ENCODE data around the gene MICU1. TPM values are rescaled to one million over a fixed set of nuclear protein-coding genes. Genes with fewer than 3 reads are reported as not detected.

The MICU1 gene
- total RNA-seq, 1 experiment from 2014 or later: 39.4 TPM

DNA sequence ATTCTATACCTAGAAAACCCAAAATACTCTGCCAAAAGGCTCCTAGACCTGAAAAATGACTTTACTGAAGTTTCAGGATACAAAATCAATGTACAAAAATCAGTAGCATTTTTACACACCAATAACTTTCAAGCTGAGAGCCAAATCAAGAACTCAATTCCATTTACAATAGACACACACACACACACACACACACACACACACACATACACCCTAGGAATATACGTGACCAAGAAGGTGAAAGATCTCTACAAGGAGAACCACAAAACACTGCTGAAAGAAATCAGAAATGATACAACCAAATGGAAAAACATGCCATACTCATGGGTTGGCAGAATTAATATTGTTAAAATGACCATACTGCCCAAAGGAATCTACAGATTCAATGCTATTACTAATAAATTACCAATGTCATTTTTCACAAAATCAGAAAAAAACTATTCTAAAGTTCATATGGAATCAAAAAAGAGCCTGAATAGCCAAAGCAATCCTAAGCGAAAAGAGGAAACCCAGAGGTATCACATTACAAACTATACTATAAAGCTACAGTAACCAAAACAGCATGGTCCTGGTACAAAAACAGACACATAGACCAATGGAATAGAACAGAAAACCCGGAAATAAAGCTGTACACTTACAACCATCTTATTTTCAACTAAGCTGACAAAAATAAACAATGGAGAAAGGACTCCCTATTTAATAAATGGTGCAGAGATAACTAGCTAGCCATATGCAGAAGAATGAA lies 122.0 kb downstream of the MICU1 start:
- Histone ChIP-seq H3K9me2 (ENCODE audit: insufficient read depth) (no peaks in the 10 kb centered on the region), H3K4me3 (replicated peaks in 1 of 2; ENCODE audit: low read depth in 1 of 2, low read length in 2 of 2) (no peak overlapping the region), H3K27ac (ENCODE audit: low read depth, low read length) (no peak overlapping the region), H3K36me3 (ENCODE audit: control insufficient read depth in 1 of 2, insufficient read depth in 2 of 2, low read length in 2 of 2) (no peaks in the 10 kb centered on the region), H3K4me1 (ENCODE audit: control insufficient read depth in 1 of 2, insufficient read depth in 2 of 2, low read length in 2 of 2) (no peaks in the 10 kb centered on the region), H3K27me3 (ENCODE audit: insufficient read depth, low read length) (no peaks in the 10 kb centered on the region), H3K79me2 (ENCODE audit: insufficient read depth, low read length) (no peaks in the 10 kb centered on the region), H4K20me1 (ENCODE audit: insufficient read depth) (no peaks in the 10 kb centered on the region), H3K9me3 (ENCODE audit: control insufficient read depth in 1 of 2, insufficient read depth in 1 of 2, low read depth in 1 of 2, low read length in 2 of 2) (peaks cover 4 to 8% of the 10 kb centered on the region in 2 experiments; a peak in 2 of 4 replicates), H3K4me2 (ENCODE audit: low read length) (no peak overlapping the region), H3K9ac (ENCODE audit: low read length) (no peak overlapping the region), H2AFZ (ENCODE audit: low read depth, low read length, poor library complexity, severe bottlenecking) (no peak overlapping the region)
- BruUV-seq (replicated peaks): no TSS peak
- POLR2A ChIA-PET: no interaction called here
- no peak for ATAC-seq
- CTCF ChIA-PET: no interaction called here
- intact Hi-C loops (cut with micrococcal nuclease): no loop called here
- RAD21 ChIA-PET (ENCODE audit: low non-redundant PET in 1 of 2, low total read pairs in 2 of 2, uncharacterized antibody in 2 of 2, unreplicated experiment in 2 of 2): no interaction called here
- TF ChIP-seq CBX3 (IDR thresholded peaks at IDR 0.05; ENCODE audit: low read depth) (0 out of 2 replicates have a peak, but pooled peaks have one; percentile 24), ZFX (IDR thresholded peaks at IDR 0.05) (no peak)
- no peak for DNase-seq (ENCODE audit: low read depth, low spot score)

DNA sequence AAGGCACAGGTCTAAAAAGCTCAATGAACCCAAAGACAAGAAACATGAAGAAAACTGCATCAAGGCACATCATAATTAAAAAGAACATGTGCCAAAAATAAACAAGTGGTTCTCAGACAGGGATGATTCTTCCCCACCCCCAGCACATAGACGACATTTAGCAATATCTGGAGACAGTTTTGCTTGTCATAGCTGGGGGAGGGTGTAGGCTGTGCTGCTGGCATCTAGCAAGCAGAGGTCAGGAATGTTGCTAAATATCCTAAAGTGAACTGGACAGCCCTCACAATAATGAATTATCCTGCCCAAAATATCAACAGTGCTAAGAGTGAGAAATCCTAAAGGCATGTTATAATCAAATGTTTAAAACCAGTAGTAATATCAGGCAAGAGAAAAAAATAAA lies 122.6 kb downstream of the MICU1 start:
- CTCF ChIA-PET: no interaction called here
- TF ChIP-seq ELF1 (IDR thresholded peaks at IDR 0.05; ENCODE audit: borderline replicate concordance, low read depth) (no peak), EGR1 (IDR thresholded peaks at IDR 0.05; ENCODE audit: low read depth) (no peak), POLR2A (IDR thresholded peaks at IDR 0.05; ENCODE audit: borderline replicate concordance, extremely low read depth, insufficient read depth, insufficient read length) (no peak), RAD21 (IDR thresholded peaks at IDR 0.05; ENCODE audit: low read depth) (no peak), SRF (IDR thresholded peaks at IDR 0.05; ENCODE audit: low read depth) (no peak), YY1 (IDR thresholded peaks at IDR 0.05; ENCODE audit: extremely low read depth, insufficient replicate concordance, low read depth, low read length) (no peak), ZNF274 (IDR thresholded peaks at IDR 0.05; ENCODE audit: low read depth, low read length) (no peak), JUND (IDR thresholded peaks at IDR 0.05) (no peak), EZH2 (IDR thresholded peaks at IDR 0.05) (no peak), TCF7L2 (IDR thresholded peaks at IDR 0.05; ENCODE audit: borderline replicate concordance, extremely low read depth, insufficient read depth, insufficient read length) (no peak), EZH2phosphoT487 (IDR thresholded peaks at IDR 0.05; ENCODE audit: borderline replicate concordance) (no peak), POLR2AphosphoS5 (IDR thresholded peaks at IDR 0.05; ENCODE audit: low read depth, low read length) (no peak), FOSL1 (IDR thresholded peaks at IDR 0.05; ENCODE audit: low read depth) (no peak)
- TF ChIP-seq, protein P1, sequence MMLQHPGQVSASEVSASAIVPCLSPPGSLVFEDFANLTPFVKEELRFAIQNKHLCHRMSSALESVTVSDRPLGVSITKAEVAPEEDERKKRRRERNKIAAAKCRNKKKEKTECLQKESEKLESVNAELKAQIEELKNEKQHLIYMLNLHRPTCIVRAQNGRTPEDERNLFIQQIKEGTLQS (IDR thresholded peaks at IDR 0.05): no peak
- TF ChIP-seq, protein P2, sequence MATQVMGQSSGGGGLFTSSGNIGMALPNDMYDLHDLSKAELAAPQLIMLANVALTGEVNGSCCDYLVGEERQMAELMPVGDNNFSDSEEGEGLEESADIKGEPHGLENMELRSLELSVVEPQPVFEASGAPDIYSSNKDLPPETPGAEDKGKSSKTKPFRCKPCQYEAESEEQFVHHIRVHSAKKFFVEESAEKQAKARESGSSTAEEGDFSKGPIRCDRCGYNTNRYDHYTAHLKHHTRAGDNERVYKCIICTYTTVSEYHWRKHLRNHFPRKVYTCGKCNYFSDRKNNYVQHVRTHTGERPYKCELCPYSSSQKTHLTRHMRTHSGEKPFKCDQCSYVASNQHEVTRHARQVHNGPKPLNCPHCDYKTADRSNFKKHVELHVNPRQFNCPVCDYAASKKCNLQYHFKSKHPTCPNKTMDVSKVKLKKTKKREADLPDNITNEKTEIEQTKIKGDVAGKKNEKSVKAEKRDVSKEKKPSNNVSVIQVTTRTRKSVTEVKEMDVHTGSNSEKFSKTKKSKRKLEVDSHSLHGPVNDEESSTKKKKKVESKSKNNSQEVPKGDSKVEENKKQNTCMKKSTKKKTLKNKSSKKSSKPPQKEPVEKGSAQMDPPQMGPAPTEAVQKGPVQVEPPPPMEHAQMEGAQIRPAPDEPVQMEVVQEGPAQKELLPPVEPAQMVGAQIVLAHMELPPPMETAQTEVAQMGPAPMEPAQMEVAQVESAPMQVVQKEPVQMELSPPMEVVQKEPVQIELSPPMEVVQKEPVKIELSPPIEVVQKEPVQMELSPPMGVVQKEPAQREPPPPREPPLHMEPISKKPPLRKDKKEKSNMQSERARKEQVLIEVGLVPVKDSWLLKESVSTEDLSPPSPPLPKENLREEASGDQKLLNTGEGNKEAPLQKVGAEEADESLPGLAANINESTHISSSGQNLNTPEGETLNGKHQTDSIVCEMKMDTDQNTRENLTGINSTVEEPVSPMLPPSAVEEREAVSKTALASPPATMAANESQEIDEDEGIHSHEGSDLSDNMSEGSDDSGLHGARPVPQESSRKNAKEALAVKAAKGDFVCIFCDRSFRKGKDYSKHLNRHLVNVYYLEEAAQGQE (IDR thresholded peaks at IDR 0.05; ENCODE audit: low read depth): no peak
- TF ChIP-seq, protein P3, sequence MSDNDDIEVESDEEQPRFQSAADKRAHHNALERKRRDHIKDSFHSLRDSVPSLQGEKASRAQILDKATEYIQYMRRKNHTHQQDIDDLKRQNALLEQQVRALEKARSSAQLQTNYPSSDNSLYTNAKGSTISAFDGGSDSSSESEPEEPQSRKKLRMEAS (IDR thresholded peaks at IDR 0.05): no peak

More for the DNA sequence above, 122.6 kb downstream of the MICU1 start:
- no peaks in the 10 kb centered on the region for H3K27me3 ChIP-seq (ENCODE audit: insufficient read depth, low read length)
- no peak overlapping the region for H3K4me2 ChIP-seq (ENCODE audit: low read length)
- no peaks in the 10 kb centered on the region for H3K36me3 ChIP-seq (ENCODE audit: control insufficient read depth in 1 of 2, insufficient read depth in 2 of 2, low read length in 2 of 2)
- H3K27ac ChIP-seq (ENCODE audit: low read depth, low read length): no peak overlapping the region
- H4K20me1 ChIP-seq (ENCODE audit: insufficient read depth): no peaks in the 10 kb centered on the region
- DNase-seq (ENCODE audit: low read depth, low spot score) (no peak), ATAC-seq (no peak)
- BruUV-seq (replicated peaks): no TSS peak
- intact Hi-C loops (cut with micrococcal nuclease): no loop called here
- H3K4me3 ChIP-seq (replicated peaks in 1 of 2; ENCODE audit: low read depth in 1 of 2, low read length in 2 of 2): no peak overlapping the region
- no peaks in the 10 kb centered on the region for H3K9me2 ChIP-seq (ENCODE audit: insufficient read depth)
- no peaks in the 10 kb centered on the region for H3K4me1 ChIP-seq (ENCODE audit: control insufficient read depth in 1 of 2, insufficient read depth in 2 of 2, low read length in 2 of 2)
- H3K9me3 ChIP-seq (ENCODE audit: control insufficient read depth in 1 of 2, insufficient read depth in 1 of 2, low read depth in 1 of 2, low read length in 2 of 2): peaks cover 4 to 8% of the 10 kb centered on the region in 2 experiments; a peak in 2 of 4 replicates
- POLR2A ChIA-PET: no interaction called here
- H3K79me2 ChIP-seq (ENCODE audit: insufficient read depth, low read length): no peaks in the 10 kb centered on the region
- no peak overlapping the region for H3K9ac ChIP-seq (ENCODE audit: low read length)
- no peak overlapping the region for H2AFZ ChIP-seq (ENCODE audit: low read depth, low read length, poor library complexity, severe bottlenecking)
- RAD21 ChIA-PET (ENCODE audit: low non-redundant PET in 1 of 2, low total read pairs in 2 of 2, uncharacterized antibody in 2 of 2, unreplicated experiment in 2 of 2): no interaction called here

Measured in HCT116 (cell line).